ENCODE data around the gene AUTS2.
"Not testable (repeated sequence)": the region's sequence is repeated elsewhere in the genome, so short reads cannot be mapped to it uniquely, and the experiment has no call there.

Gene AUTS2

DNA sequence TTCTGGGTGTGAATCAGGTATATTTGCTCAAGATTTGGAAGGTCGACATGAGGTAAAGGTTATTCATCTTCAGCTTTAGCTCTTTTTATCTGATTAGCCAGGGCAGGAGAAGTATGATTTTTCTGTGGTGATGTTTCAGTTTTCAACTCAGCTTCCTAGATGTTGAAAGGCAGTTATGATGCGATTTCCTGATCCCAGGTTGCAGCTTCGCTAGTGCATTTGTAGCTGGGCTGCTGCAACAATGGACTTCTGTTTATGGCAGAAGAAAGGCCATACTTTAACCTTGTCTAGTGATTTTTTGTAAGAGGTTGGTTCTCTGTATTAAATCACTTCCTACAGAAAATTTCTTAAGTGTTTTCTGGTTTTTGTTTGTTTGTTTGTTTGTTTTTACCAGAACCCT is 619.3 kb downstream of the AUTS2 start:
- no peak for DNase-seq

DNA sequence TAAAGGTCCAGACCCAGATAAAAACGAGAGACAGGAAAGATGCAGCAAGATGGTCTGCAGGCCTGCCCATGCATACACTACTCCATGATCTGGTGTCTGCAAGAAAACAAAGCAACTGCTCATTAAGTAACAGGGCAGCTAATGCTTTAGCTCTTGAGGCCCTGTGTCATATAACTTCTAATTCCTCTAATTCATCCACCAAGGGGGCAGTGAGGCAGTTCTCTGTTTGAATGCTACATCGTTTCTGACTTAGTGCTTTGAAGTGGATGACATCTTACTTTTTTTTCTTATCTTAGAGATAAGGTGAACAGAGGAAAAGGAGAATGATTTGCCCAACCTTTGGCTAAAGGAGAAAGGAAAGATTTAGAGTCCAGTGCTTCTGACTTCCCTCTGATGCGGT is 619.7 kb downstream of the AUTS2 start:
- no peak for DNase-seq

DNA sequence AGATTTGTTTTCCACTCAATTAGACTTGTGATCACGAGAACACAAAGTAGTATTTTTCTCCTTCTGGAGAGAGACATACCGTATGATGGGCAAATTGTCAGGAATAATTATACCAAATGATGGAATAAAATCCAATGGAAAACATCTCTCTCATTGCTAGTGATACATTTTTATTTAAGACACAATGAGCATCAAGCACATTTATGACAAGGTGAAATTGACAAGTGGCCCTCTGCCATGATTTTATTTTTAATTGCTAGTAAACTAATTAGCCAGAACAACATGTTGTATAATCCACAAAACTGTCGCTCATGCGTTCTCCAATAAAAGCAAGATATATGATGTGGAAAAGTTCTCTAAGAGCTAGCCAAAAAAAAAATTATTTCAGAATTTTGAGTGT is 620.8 kb downstream of the AUTS2 start:
- DNase-seq, result no peak

DNA sequence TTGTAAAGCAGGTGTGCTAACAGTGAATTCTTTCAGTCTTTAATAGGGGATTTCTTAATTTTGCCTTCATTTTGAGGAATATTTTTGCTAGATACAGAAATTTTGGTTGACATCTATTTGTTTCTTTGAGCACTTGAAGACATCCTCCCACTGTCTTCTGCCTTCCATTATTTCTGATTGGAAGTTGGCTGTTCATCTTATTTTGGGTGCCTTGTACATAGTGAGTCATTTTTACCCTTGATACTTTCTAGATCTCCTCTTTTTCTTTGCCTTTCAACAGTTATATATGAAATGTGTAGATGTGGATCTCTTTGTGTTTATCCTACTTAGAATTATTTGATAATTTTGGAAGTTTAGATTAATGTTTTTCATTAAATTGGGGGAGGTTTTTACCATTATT is 631.0 kb downstream of the AUTS2 start:
- no peak for DNase-seq

GRCh38 chr7:70230761-70231160 is 632.5 kb downstream of the AUTS2 start:
- DNase-seq, result no peak

DNA sequence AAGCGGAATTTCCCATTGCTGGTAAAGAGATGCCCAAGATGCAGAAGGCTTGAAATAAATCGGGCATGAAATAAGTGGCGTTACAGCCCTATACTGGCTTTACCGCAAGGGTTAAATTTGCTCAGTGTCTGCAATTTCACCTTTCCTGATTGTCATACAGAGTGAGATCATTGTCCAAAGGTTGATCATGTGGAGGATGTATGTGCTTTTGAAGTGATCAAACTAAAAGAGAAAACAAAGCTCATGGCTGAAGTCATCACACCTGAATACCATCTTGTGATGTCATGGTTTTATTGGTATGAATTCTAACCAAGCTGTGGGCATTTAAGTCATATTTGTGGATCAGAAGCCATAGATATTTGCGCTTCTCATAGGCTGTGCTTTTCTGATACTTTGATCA is 635.5 kb downstream of the AUTS2 start:
- DNase-seq, result no peak

DNA sequence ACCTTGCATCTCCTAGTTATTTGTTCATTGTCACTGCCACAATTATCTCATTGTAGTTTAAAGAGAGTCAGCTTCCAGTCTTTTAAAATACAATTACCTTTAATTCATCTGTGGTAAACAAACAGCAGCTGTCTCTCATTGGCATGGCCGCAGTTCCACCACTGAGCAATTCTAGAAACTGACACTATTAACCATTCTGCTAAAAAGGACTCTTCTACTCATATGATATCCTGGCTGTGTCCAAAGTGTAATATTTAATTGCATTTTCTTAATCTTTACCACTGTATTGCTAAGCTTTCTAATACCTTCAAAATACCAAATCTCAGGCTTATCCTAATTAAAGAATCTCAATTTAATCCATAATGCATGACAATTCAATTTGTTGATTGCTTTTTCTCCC is 639.0 kb downstream of the AUTS2 start:
- no peak for DNase-seq

DNA sequence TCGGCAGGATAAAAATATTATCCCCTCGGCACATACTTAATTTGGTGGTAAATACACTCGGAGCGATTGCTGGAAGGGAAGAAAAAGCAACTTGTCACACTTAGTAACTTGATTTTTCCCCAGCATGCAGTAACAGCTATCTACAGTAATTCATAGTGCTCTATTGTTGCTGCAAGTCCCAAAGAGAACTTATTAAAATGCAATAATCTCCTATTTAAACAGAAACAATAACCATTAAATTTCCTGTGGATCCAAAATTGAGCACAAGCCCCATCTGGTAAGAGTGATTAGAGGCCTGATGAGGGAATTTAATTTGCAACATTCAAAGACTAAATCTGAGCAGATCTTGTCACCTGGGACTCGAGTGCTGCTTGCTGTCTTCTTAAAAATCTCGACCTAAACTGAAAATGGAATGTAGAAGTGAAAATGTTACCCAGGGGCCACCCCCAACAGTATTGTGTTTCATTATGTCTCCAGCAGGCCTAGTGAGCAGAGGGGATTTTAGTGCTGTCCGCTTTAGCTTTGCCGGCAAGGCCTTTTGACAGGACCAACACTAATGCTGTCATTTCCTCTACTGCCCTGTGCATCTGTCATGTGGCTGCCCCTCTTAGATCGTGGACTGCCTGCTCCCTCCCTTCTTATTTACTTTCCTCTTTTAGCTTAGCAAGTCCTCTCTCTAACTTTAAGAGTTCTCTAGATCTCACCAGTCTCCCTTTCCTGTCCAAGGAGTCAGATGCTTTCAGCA is 639.7 kb downstream of the AUTS2 start:
- no peak for DNase-seq

DNA sequence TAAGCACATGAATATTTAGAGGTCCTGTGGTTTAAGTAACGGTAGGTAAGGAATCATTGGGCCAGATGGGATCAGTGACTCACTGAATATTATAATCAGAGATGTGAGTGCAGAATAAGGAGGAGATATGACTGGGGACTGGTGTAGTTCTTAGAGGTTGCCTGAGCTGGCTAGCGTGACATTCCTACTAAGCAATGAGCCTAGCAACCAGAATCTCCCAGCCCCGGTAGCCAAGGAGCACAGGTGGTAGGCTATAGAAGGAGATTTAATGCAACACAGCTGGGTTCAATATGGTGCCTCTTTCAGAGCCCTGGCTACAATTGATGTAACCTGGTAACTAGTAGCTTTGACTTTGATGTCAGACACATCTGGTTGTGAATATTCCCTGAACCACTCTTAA is 641.6 kb downstream of the AUTS2 start:
- DNase-seq, result no peak

DNA sequence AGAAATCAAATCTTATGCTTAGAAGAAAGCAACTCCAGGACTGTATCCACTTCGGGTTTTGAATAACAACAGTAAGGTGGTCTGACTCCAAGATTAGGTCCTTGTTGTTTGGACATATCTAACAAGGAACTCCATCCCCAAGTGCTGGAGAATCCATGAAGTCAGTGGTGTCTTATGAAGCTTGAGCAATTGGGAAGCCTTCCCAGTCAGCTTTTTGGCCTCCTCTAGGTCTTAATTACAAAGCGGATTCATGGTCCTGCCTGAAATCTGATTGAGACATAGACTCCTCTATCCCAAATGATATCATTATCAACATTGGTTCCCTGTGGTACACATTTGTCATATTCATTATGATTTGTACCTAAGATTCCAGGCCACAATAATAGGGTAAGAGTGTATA is 642.6 kb downstream of the AUTS2 start:
- no peak for DNase-seq

- DNase-seq, result no peak
Observed at GRCh38 chr7:70241536-70242175, 643.4 kb downstream of the AUTS2 start.

- DNase-seq, result peak in 1 of 2 experiments; percentile 23
Observed at GRCh38 chr7:70242826-70243225, 644.6 kb downstream of the AUTS2 start.

DNA sequence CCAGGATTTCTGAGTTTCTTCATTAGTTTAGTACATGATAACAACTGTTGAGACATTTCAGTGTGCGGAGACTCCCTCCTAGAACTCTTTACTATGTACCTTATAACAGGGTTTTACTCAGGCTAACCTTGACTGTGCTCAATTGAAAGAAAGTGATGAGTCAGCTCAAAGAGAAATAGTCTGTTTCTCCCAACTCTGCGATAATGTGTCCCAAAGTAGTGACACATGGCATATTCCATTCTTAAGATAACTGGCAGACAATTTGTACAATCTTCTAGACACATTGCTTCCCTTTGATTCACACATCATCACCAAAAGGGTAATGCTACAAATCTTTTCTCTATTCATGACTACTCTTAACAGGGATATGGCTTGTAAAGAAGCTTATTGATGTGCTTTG is 645.2 kb downstream of the AUTS2 start:
- no peak for DNase-seq

DNA sequence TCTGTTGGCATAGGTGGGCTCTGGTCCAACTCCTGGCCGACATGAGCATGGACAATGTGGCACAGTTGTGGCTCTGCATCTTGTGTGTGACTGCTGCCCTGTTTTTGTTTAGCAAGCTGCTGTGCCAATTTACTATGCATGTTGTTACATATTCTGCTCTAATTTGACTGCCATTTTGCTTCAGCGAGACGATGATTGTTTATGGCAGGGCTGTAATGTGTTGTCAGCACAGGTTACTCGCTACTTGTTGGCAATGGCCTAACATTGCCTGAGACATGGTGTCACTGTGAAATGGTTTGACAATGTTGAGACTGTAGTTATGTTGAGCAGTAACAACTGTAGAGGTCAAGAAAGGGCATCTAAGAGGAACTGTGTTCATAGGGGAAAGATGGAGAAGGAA is 659.6 kb downstream of the AUTS2 start:
- peak in 1 of 2 experiments; percentile 22 for DNase-seq

DNA sequence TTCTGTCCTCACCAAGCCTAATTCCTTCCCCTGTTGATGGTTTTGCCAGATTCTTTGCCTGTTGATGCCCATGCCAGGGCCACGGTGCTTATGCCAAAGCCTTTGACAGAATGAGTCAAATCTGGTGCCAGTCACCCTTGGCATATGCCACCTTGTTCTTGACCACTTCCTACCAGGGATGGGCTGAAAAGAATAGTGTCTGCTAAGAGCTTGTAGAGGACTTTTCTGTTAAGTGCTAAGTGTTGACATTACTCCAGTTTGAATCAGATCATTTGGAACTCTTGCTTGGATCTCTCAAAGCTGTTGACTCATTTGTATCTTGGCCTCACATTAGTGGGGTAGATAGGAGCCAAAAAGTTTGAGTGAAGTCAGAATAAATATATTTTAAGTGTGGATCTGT is 661.2 kb downstream of the AUTS2 start:
- no peak for DNase-seq

GRCh38 chr7:70263471-70264255 is 665.4 kb downstream of the AUTS2 start:
- DNase-seq, result no peak

- DNase-seq, result no peak
Observed at GRCh38 chr7:70266186-70266585, 667.9 kb downstream of the AUTS2 start.

DNA sequence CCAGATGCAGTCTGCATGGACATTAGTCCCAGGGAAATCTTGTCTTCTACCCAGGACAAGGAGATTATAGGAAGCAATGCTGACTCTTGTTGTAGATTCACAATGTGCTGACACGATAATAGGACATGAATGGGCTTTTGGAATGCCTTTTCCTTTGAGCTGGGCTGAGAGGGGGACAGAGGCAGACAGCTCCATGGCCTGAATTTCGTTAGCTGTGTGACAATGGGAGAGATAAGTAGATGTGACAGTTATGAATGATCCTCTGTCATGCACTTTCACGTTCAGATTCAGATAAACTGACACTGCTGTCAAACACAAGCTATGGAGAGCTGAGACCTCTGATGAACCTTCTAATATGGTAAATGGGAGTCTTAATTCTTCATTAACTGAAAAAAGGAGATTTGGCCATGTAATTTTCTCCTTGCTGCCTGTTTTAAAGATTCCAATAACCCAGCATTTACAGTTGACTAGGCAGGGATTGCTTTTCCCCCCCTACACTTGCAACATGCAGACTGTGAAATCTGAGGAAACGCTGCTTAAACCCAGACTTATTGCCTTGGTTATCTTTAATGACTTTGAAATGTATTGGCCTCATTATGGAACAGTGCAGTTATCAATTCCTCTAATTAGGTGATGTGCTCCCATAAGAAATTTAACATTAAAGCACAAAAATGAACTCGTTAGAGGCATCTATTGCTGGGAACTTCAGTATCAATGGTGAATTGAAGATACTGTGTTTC is 669.3 kb downstream of the AUTS2 start:
- DNase-seq, result no peak

- DNase-seq, result no peak
Observed at GRCh38 chr7:70268179-70268578, 669.9 kb downstream of the AUTS2 start.

DNA sequence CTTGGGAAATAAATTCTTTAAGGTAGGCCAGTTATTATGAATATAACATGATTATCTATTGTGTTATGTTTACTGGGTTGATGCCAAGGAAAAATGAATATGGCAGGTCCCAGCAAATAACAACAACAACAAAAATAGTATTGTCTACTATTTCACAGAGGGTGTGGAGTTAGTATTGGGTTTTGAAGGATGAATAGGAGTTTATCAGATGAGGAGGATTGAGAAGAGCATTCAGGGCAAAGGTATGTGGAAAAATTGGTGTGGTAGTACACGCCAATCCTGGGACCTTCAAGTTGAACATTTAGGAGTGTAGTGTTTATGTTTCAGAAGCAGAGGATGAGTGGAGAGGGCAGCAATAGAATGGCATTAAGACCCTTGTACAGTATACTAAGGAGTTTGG is 671.9 kb downstream of the AUTS2 start:
- no peak for DNase-seq

DNA sequence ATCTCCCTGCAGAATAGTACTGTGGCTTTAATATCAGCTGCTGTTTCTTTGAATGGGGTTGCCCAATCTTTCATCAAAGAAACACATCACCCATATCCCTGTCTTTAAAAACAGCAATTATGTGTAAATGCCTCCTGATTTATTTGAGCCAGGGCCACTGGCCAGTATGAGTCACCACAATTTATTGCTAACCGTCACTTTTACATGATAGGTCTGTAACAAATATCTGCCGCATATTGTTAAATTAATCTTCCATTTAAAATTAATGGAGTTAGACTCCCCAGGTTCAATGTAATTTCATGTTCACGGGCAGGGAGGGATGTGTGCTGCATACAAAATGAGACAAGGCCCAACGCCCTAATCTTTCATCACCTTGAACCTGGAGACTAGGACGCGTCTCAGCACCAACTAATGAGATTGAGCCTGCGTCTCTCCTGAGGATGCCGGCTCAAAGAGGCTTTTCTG is 673.4 kb downstream of the AUTS2 start:
- DNase-seq, result no peak

DNA sequence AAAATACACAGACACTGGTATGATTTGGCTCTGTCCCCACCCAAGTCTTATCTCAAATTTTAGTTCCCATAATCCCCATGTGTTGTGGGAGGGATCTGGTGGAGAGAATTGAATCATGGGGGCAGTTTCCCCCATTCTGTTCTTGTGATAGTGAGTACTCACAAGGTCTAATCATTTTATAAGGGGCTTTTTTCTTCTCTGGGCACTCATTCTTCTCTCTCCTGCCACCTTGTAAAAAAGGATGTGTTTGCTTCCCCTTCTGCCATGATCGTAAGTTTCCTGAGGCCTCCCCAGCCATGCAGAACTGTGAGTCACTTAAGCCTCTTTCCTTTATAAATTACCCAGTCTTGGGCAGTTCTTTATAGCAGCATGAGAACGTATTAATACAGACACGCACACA is 677.3 kb downstream of the AUTS2 start:
- DNase-seq, result not testable (repeated sequence)

DNA sequence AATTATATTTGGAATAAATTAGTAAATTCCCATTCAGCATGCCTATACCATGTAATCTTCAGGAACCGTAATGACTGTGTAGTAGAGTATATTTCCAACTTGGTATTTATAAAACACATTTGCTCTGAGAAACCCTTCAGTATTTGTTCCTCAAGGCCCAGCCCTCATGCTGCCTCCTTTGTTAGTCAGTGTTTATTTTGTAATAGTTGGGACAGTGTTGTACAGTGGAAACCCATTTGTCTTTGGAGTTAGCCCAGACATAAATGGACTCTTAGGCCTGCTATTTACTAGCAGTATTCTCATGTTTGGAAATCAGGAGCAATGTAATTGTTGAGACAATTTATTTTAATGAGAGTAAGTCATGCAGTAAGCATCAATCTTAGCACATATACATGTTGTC is 686.9 kb downstream of the AUTS2 start:
- no peak for DNase-seq

All from NCI-H526 (cell line).